GM12878 (cell line): ENCODE measurements around the gene AKR1B1. TPM values are rescaled to one million over a fixed set of nuclear protein-coding genes. Genes with fewer than 3 reads are reported as not detected.

Experiments
- ATAC-seq: fragments of 200-7000 bp; cut with Tn5 transposase; 3 replicates; pipeline ENCODE4 v1.9.1; 2020; ENCODE audit warnings: mild to moderate bottlenecking, moderate library complexity
- BruUV-seq: library from RNA; stranded (reverse); fragments of 400-500 nt; replicated peaks from 2 replicates; lab custom pipeline; 2021; lab: Mats Ljungman, UMichigan
- CTCF ChIA-PET: fragments of 300-600 bp; sonication (Branson Sonifier 250); formaldehyde crosslinking; extraction: SDS; loops from one replicate; lab custom pipeline; 2021; ENCODE audit warnings: inconsistent platforms; lab: Yijun Ruan, JAX
- POLR2A ChIA-PET: fragments of 350-600 bp; formaldehyde crosslinking; extraction: SDS; loops from one replicate; lab custom pipeline; 2021; ENCODE audit warnings: inconsistent platforms; lab: Charles Lee
- RAD21 ChIA-PET: fragments of 300-600 bp; sonication (Branson Sonifier 250); formaldehyde crosslinking; loops from one replicate; lab custom pipeline; 2023; ENCODE audit warnings: antibody characterized with exemption; ENCODE audit not compliant: unreplicated experiment; lab: Charles Lee
- SMC1A ChIA-PET: fragments of 300-600 bp; sonication (Branson Sonifier 250); formaldehyde crosslinking; loops from one replicate; lab custom pipeline; 2023; ENCODE audit not compliant: unreplicated experiment, uncharacterized antibody; lab: Charles Lee
- DNase-seq: peaks from one replicate; pipeline ENCODE4 v3.0.0-alpha.2; 2011; ENCODE audit warnings: low read depth, low spot score
- FAIRE-seq: peaks from 3 replicates; lab custom pipeline; 2011; peaks lifted over from hg19 to GRCh38; lab: Jason Lieb, UNC
- H2AFZ ChIP-seq: 2 replicates; pipeline ENCODE4 v1.6.0; 2011; ENCODE audit warnings: low read depth, low read length, control low read depth; ENCODE audit not compliant: control insufficient read depth
- H3K27ac ChIP-seq: 2 replicates; pipeline ENCODE4 v1.5.1; 2011; ENCODE audit warnings: control low read depth; ENCODE audit not compliant: control insufficient read depth, insufficient read depth
- H3K27me3 ChIP-seq, 2 experiments: replicated peaks in 1 of 2; 2 replicates each; pipeline versions ENCODE4 v1.6.0 to v1.6.1; 2011; ENCODE audit warnings: low read length in 1 of 2; ENCODE audit not compliant: control insufficient read depth in 2 of 2, insufficient read depth in 2 of 2
- H3K36me3 ChIP-seq, 2 experiments: 2 replicates each; pipeline ENCODE4 v1.5.1; 2011; ENCODE audit warnings: low read length in 1 of 2; ENCODE audit not compliant: control insufficient read depth in 2 of 2, insufficient read depth in 2 of 2
- H3K4me1 ChIP-seq: 2 replicates; pipeline ENCODE4 v1.6.1; 2011; ENCODE audit warnings: mild to moderate bottlenecking, low read length, moderate library complexity, mixed read lengths; ENCODE audit not compliant: control insufficient read depth, insufficient read depth
- H3K4me2 ChIP-seq: 2 replicates; pipeline ENCODE4 v1.6.0; 2011; ENCODE audit warnings: control low read depth; ENCODE audit not compliant: control insufficient read depth, insufficient read depth
- H3K4me3 ChIP-seq: fragments of 200-600 bp; sonication (generic); 2 replicates; pipeline ENCODE4 v1.5.1; 2016
- H3K79me2 ChIP-seq: 2 replicates; pipeline ENCODE4 v1.6.0; 2011; ENCODE audit warnings: low read length; ENCODE audit not compliant: control insufficient read depth, insufficient read depth
- H3K9ac ChIP-seq: 2 replicates; pipeline ENCODE4 v1.8.0; 2011; ENCODE audit warnings: low read length, control low read depth, mixed read lengths; ENCODE audit not compliant: control insufficient read depth, insufficient read depth
- H3K9me3 ChIP-seq: replicated peaks from 3 replicates; pipeline ENCODE4 v1.5.1; 2011; ENCODE audit warnings: mild to moderate bottlenecking, low read length; ENCODE audit not compliant: control insufficient read depth, insufficient read depth
- H4K20me1 ChIP-seq: 2 replicates; pipeline ENCODE4 v1.6.0; 2011; ENCODE audit not compliant: control insufficient read depth, insufficient read depth
- CTCF ChIP-seq, 3 experiments: IDR thresholded peaks in 2 of 3; conservative IDR thresholded peaks in 1 of 3; 2 replicates each; pipeline ENCODE4 v1.5.1; 2011; ENCODE audit warnings: low read depth in 3 of 3, low read length in 3 of 3, mild to moderate bottlenecking in 3 of 3, control low read depth in 2 of 3, moderate library complexity in 2 of 3, inconsistent platforms in 1 of 3, mixed read lengths in 1 of 3; ENCODE audit not compliant: control insufficient read depth in 2 of 3, insufficient read depth in 1 of 3; ENCODE audit errors: extremely low read depth in 1 of 3
- HCFC1 ChIP-seq: fragments of 150-350 bp; IDR thresholded peaks from 2 replicates; pipeline ENCODE4 v1.6.1; 2014; ENCODE audit warnings: low read length
- MYB ChIP-seq: fragments of 150-350 bp; IDR thresholded peaks from 2 replicates; pipeline ENCODE4 v1.6.1; 2014; ENCODE audit warnings: mild to moderate bottlenecking, low read depth, low read length, borderline replicate concordance
- NFYA ChIP-seq: IDR thresholded peaks from 2 replicates; pipeline ENCODE4 v1.6.1; 2011; ENCODE audit warnings: low read depth, mild to moderate bottlenecking, low read length, improper control_type of control experiment, borderline replicate concordance
- SMARCA5 ChIP-seq: fragments of 450-650 bp; IDR thresholded peaks from 2 replicates; pipeline ENCODE4 v1.6.1; 2017; ENCODE audit warnings: mild to moderate bottlenecking
- SMC3 ChIP-seq: IDR thresholded peaks from 2 replicates; pipeline ENCODE4 v1.6.1; 2011; ENCODE audit warnings: low read length, improper control_type of control experiment, borderline replicate concordance
- TARDBP ChIP-seq: IDR thresholded peaks from 2 replicates; pipeline ENCODE4 v1.6.1; 2016; ENCODE audit warnings: borderline replicate concordance
- ZNF622 ChIP-seq: fragments of 450-650 bp; IDR thresholded peaks from 2 replicates; pipeline ENCODE4 v1.6.1; 2017; ENCODE audit warnings: mild to moderate bottlenecking, inconsistent platforms
- WGBS: methylation state at CpG from one replicate; pipeline ENCODE4 v1.1.6; 2016; ENCODE audit warnings: low lambda C conversion rate; ENCODE audit not compliant: insufficient replicate concordance, insufficient coverage; ENCODE audit errors: missing lambda C conversion rate; 5-methylcytosine and 5-hydroxymethylcytosine counted together
- in situ Hi-C: fragments of 300-500 bp; cut with MboI; formaldehyde crosslinking; loops from 9 replicates; pipeline ENCODE4 v1.14.3; 2018; ENCODE audit warnings: mixed read lengths
- intact Hi-C: fragments of 100-400 bp; cut with micrococcal nuclease; formaldehyde crosslinking; loops from one replicate; pipeline ENCODE4 v1.14.2; 2022; ENCODE audit not compliant: unreplicated experiment
- polyA plus RNA-seq, 11 experiments: library from polyadenylated mRNA; depleted of rRNA in 4 of 11; unstranded in 6 of 11; stranded (reverse) in 5 of 11; fragments of >200 nt; fragmentation: Nextera tagmentation in 4 of 11; fragmentation: Illumina TruSeq in 1 of 11; extraction: Ambion mirVana in 4 of 11; extraction: Trizol in 1 of 11; gene quantifications; 1 replicate in 1 of 11; 2 replicates in 10 of 11; pipeline versions ENCODE4 v1.2.1 to v1.2.3, GENCODE V29; 2011 to 2016; ENCODE audit warnings: inconsistent platforms in 2 of 11, missing spikeins in 2 of 11, low read depth in 1 of 11
- total RNA-seq, 4 experiments: library from RNA; depleted of rRNA in 3 of 4; stranded (reverse); fragments of >200 nt in 3 of 4; fragmentation: Illumina TruSeq in 1 of 4; extraction: Trizol in 1 of 4; gene quantifications; 2 replicates each; pipeline versions ENCODE4 v1.2.1 to v1.2.3, GENCODE V29; 2013 to 2021
- TF ChIP-seq, protein P1 (sequence below): fragments of 450-650 bp; formaldehyde crosslinking; IDR thresholded peaks from 2 replicates; pipeline ENCODE4 v1.5.0; 2022; ENCODE audit warnings: mild to moderate bottlenecking, missing genetic modification characterization
- TF ChIP-seq, protein P2 (sequence below): fragments of 450-650 bp; IDR thresholded peaks from 2 replicates; pipeline ENCODE4 v1.6.1; 2016; ENCODE audit warnings: mild to moderate bottlenecking

Gene AKR1B1
- total and polyA plus RNA-seq, 10 of the 15 experiments (the other 5 are each of a cell fraction or from before 2014, with no cell fraction given) = 40.4 to 252 (median 156) TPM

- Histone ChIP-seq H3K4me2 (peak overlapping the region; percentile 93), H3K4me3 (peak overlapping the region; percentile 65; the same call in 1 of the 2 replicates), H4K20me1 (no peaks in the 10 kb centered on the region), H3K79me2 (no peaks in the 10 kb centered on the region), H3K27me3 (no peaks in the 10 kb centered on the region), H2AFZ (peak overlapping the region; percentile 97), H3K27ac (no peak overlapping the region), H3K9ac (peak overlapping the region; percentile 46; the same call in 1 of the 2 replicates), H3K4me1 (peaks cover 5% of the 10 kb centered on the region), H3K9me3 (no peaks in the 10 kb centered on the region), H3K36me3 (no peaks in the 10 kb centered on the region)
- WGBS = 6% methylated on average over 31 of the region's 31 CpGs
- peak; percentile 97 for FAIRE-seq
- peak; percentile 98 for ATAC-seq
- ChIA-PET RAD21 (interaction anchor here (0.6 to 2.5 kb wide), 28 partner anchors 8 to 903 kb away, joined by 3 to 39 read pairs (median 5); partner anchors contain the start of genes AKR1B1, AKR1B15 and SLC35B4), CTCF (interaction anchor here (0.6 to 2.6 kb wide), 48 partner anchors 8 to 1457 kb away, joined by 3 to 129 read pairs (median 4); partner anchors contain the start of genes AKR1B1, AKR1B15 and SLC35B4), POLR2A (interaction anchor here (1.2 to 1.7 kb wide), 3 partner anchors 26 to 170 kb away, joined by 3 to 10 read pairs (median 4); partner anchors contain the start of genes AKR1B1 and AKR1B15), SMC1A (interaction anchor here (0.7 to 5.4 kb wide), 36 partner anchors 10 to 849 kb away, joined by 3 to 75 read pairs (median 4); partner anchors contain the start of genes AKR1B1, AKR1B15 and LRGUK)
- intact Hi-C loops = loop anchor here (1.0 to 5.0 kb wide), 4 partner anchors 81 to 520 kb away; no protein-coding TSS in a partner anchor
- in situ Hi-C loops = loop anchor here (5.0 kb wide), 2 partner anchors 80 to 170 kb away; no protein-coding TSS in a partner anchor
- DNase-seq = peak; percentile 69
- no TSS peak for BruUV-seq
- peak; percentile 70; the same call in 1 of the 2 replicates for TF ChIP-seq SMARCA5
- TF ChIP-seq MYB = no peak
- no peak for TF ChIP-seq NFYA
- TF ChIP-seq, protein P1, sequence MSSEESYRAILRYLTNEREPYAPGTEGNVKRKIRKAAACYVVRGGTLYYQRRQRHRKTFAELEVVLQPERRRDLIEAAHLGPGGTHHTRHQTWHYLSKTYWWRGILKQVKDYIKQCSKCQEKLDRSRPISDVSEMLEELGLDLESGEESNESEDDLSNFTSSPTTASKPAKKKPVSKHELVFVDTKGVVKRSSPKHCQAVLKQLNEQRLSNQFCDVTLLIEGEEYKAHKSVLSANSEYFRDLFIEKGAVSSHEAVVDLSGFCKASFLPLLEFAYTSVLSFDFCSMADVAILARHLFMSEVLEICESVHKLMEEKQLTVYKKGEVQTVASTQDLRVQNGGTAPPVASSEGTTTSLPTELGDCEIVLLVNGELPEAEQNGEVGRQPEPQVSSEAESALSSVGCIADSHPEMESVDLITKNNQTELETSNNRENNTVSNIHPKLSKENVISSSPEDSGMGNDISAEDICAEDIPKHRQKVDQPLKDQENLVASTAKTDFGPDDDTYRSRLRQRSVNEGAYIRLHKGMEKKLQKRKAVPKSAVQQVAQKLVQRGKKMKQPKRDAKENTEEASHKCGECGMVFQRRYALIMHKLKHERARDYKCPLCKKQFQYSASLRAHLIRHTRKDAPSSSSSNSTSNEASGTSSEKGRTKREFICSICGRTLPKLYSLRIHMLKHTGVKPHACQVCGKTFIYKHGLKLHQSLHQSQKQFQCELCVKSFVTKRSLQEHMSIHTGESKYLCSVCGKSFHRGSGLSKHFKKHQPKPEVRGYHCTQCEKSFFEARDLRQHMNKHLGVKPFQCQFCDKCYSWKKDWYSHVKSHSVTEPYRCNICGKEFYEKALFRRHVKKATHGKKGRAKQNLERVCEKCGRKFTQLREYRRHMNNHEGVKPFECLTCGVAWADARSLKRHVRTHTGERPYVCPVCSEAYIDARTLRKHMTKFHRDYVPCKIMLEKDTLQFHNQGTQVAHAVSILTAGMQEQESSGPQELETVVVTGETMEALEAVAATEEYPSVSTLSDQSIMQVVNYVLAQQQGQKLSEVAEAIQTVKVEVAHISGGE = no peak
- no peak for TF ChIP-seq TARDBP
- TF ChIP-seq ZNF622 = no peak
- 0 out of 2 replicates have a peak, but pooled peaks have one; percentile 16 for TF ChIP-seq HCFC1
- peak; percentile 81 for TF ChIP-seq SMC3
- TF ChIP-seq CTCF (IDR thresholded peaks at IDR 0.05 in 2 of 3, conservative IDR thresholded peaks at IDR 0.05 in 1 of 3; ENCODE audit: control insufficient read depth in 2 of 3, extremely low read depth in 1 of 3, insufficient read depth in 1 of 3, low read depth in 3 of 3, low read length in 3 of 3) = peak; percentile 53 to 91 (median 73)
- TF ChIP-seq, protein P2, sequence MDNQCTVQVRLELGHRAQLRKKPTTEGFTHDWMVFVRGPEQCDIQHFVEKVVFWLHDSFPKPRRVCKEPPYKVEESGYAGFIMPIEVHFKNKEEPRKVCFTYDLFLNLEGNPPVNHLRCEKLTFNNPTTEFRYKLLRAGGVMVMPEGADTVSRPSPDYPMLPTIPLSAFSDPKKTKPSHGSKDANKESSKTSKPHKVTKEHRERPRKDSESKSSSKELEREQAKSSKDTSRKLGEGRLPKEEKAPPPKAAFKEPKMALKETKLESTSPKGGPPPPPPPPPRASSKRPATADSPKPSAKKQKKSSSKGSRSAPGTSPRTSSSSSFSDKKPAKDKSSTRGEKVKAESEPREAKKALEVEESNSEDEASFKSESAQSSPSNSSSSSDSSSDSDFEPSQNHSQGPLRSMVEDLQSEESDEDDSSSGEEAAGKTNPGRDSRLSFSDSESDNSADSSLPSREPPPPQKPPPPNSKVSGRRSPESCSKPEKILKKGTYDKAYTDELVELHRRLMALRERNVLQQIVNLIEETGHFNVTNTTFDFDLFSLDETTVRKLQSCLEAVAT = 0 out of 2 replicates have a peak, but pooled peaks have one; percentile 36
These were observed 26.4 kb downstream of the AKR1B1 start for GRCh38 chr7:134432296-134433152.
